Psoas muscle (tissue), 8 donors: ENCODE results near the gene LRRC56. TPM values are rescaled to one million over a fixed set of nuclear protein-coding genes. Genes with fewer than 3 reads are reported as not detected.
A peak's percentile ranks its signal among the peaks of the same experiment; 100 is the strongest.

Experiments
- ATAC-seq, 4 donors: fragments of 200-7000 bp; cut with Tn5 transposase; one replicate each; pipeline ENCODE4 v1.9.1; 2020; ENCODE audit warnings: moderate library complexity in 3 of 4, mild to moderate bottlenecking in 2 of 4
- DNase-seq, 2 donors: peaks; one replicate each; pipeline ENCODE4 v3.0.0-alpha.2; 2020
- H3K27ac ChIP-seq: fragments of 200-600 bp; one replicate; pipeline ENCODE4 v1.8.0; 2022
- H3K27me3 ChIP-seq, 3 donors: fragments of 200-600 bp in 1 of 3; one replicate each; pipeline versions ENCODE4 v1.6.1 to v1.8.0; 2013 to 2022; ENCODE audit warnings: low read length in 2 of 3, mild to moderate bottlenecking in 2 of 3, moderate library complexity in 1 of 3; ENCODE audit not compliant: insufficient read depth in 3 of 3
- H3K36me3 ChIP-seq, 2 donors: fragments of 200-600 bp in 1 of 2; one replicate each; pipeline versions ENCODE4 v1.6.1 to v1.8.0; 2013 to 2022; ENCODE audit warnings: low read depth in 1 of 2, mild to moderate bottlenecking in 1 of 2, moderate library complexity in 1 of 2; ENCODE audit not compliant: insufficient read depth in 1 of 2
- H3K4me1 ChIP-seq: fragments of 200-600 bp; one replicate; pipeline ENCODE4 v1.8.0; 2022
- H3K4me3 ChIP-seq: fragments of 200-600 bp; one replicate; pipeline ENCODE4 v1.8.0; 2022; ENCODE audit warnings: mild to moderate bottlenecking
- H3K9me3 ChIP-seq: fragments of 200-600 bp; one replicate; pipeline ENCODE4 v1.8.0; 2022
- CTCF ChIP-seq: fragments of 200-600 bp; IDR thresholded peaks from one replicate; pipeline ENCODE4 v1.8.0; 2022; ENCODE audit warnings: antibody characterized with exemption
- WGBS, 3 donors: extraction: QIAGEN DNeasy Blood & Tissue Kit; methylation state at CpG; one replicate each; pipeline versions ENCODE4 v1.1.6 to v1.1.7; 2013; 5-methylcytosine and 5-hydroxymethylcytosine counted together
- intact Hi-C, 2 donors: fragments of 100-400 bp; cut with DNase I; formaldehyde crosslinking; loops; one replicate each; pipeline versions ENCODE4 v1.11.0 to v1.14.2; 2022
- polyA plus RNA-seq, 3 donors: library from polyadenylated mRNA; stranded (reverse); fragments of 200-250 nt; gene quantifications; one replicate each; pipeline ENCODE4 v1.2.3, GENCODE V29; 2013
- total RNA-seq, 4 donors: library from RNA; stranded (reverse); fragmentation: NEBNext Ultra II Directional in 2 of 4; extraction: Animal tissue kit (Norgen Biotek cat#: 25700) in 2 of 4; gene quantifications; one replicate each; pipeline versions ENCODE4 v1.2.1 to v1.2.4, GENCODE V29; 2021 to 2023
- donor health status: healthy with polysubstance abuse.
- donor health status: DM: no; HTN: no; CAD: no; lungs with moderate emphysema.
- donor health status: Bipolar disorder and iron deficiency.
- donor health status: healthy.
- donor health status: DM: yes; HTN: yes; CAD: no.
- donor health status: DM: no; HTN: no; CAD: no.
- donor health status: DM: no; HTN: no; CAD: no.
- donor health status: DM: yes; HTN: yes; CAD: no.

LRRC56 gene
- total and polyA plus RNA-seq, 7 donors, result 0.30 to 0.84 (median 0.54) TPM; not detected in 1

GRCh38 chr11:557328-558132 is 20.2 kb downstream of the LRRC56 start:
- no peaks in the 10 kb centered on the region for H3K9me3 ChIP-seq
- 80 to 86% (median 86%) methylated on average over 24 of the region's 24 CpGs for WGBS, 3 donors
- no peak for TF ChIP-seq CTCF
- peaks cover 15% of the 10 kb centered on the region for H3K4me1 ChIP-seq
- no peaks in the 10 kb centered on the region for H3K36me3 ChIP-seq
- intact Hi-C loops, result no loop called here
- DNase-seq (no peak), ATAC-seq (no peak)
- peaks cover 0 to 52% (median 34%) of the 10 kb centered on the region in 3 donors for H3K27me3 ChIP-seq
- no peak overlapping the region for H3K4me3 ChIP-seq
- no peak overlapping the region for H3K27ac ChIP-seq

GRCh38 chr11:558503-558902 is 21.2 kb downstream of the LRRC56 start:
- no peak for ATAC-seq
- Histone ChIP-seq H3K9me3 (no peaks in the 10 kb centered on the region), H3K36me3 (no peaks in the 10 kb centered on the region), H3K27me3 (peaks cover 0 to 43% (median 31%) of the 10 kb centered on the region in 3 donors), H3K27ac (no peak overlapping the region), H3K4me3 (no peak overlapping the region), H3K4me1 (peaks cover 15% of the 10 kb centered on the region)
- no peak for TF ChIP-seq CTCF
- 88 to 92% (median 89%) methylated on average over 12 to 20 of the region's 20 CpGs for WGBS, 3 donors
- intact Hi-C loops, result no loop called here
- no peak for DNase-seq

GRCh38 chr11:559020-559620 is 21.8 kb downstream of the LRRC56 start:
- H3K9me3 ChIP-seq, result no peaks in the 10 kb centered on the region
- H3K4me1 ChIP-seq, result peaks cover 15% of the 10 kb centered on the region
- no peak for TF ChIP-seq CTCF
- peaks cover 0 to 37% (median 29%) of the 10 kb centered on the region in 3 donors for H3K27me3 ChIP-seq
- DNase-seq (no peak), ATAC-seq (no peak)
- H3K4me3 ChIP-seq, result no peak overlapping the region
- no peaks in the 10 kb centered on the region for H3K36me3 ChIP-seq
- intact Hi-C loops, result no loop called here
- no peak overlapping the region for H3K27ac ChIP-seq
- WGBS, 3 donors, result 81 to 87% (median 86%) methylated on average over 14 to 15 of the region's 15 CpGs

- H3K27ac ChIP-seq, result no peak overlapping the region
- intact Hi-C loops, result no loop called here
Observed at GRCh38 chr11:559712-560304, 22.5 kb downstream of the LRRC56 start.

More at GRCh38 chr11:559712-560304, 22.5 kb downstream of the LRRC56 start:
- H3K4me1 ChIP-seq, result peaks cover 11% of the 10 kb centered on the region
- WGBS, 3 donors, result 79 to 84% (median 81%) methylated on average over 18 of the region's 18 CpGs
- H3K27me3 ChIP-seq, result peaks cover 0 to 30% (median 24%) of the 10 kb centered on the region in 3 donors
- H3K36me3 ChIP-seq, result no peaks in the 10 kb centered on the region
- peak in 2 of 4 donors; percentile 3 to 19 for ATAC-seq
- H3K9me3 ChIP-seq, result no peaks in the 10 kb centered on the region
- no peak for DNase-seq
- no peak for TF ChIP-seq CTCF
- peak overlapping the region; percentile 82 for H3K4me3 ChIP-seq
